H1 (cell line): ENCODE data around the gene UBXN11. TPM values are rescaled to one million over a fixed set of nuclear protein-coding genes. Genes with fewer than 3 reads are reported as not detected.

Experiments
- KDM4A ChIP-seq: IDR thresholded peaks from one replicate; pipeline ENCODE4 v1.7.1; 2012; ENCODE audit warnings: low read depth, mild to moderate bottlenecking, moderate library complexity, low read length, inconsistent platforms; ENCODE audit not compliant: severe bottlenecking
- POU5F1 ChIP-seq: IDR thresholded peaks from 2 replicates; pipeline ENCODE4 v1.6.1; 2011; ENCODE audit warnings: low read depth, mild to moderate bottlenecking, low read length, moderate library complexity
- RXRA ChIP-seq: IDR thresholded peaks from 2 replicates; pipeline ENCODE4 v1.6.1; 2011; ENCODE audit warnings: low read depth, mild to moderate bottlenecking, low read length, moderate library complexity; ENCODE audit not compliant: insufficient read depth
- polyA plus RNA-seq, 7 experiments: library from polyadenylated mRNA; depleted of rRNA in 3 of 7; stranded (reverse) in 5 of 7; unstranded in 2 of 7; fragments of >200 nt in 5 of 7; fragments of 200-250 nt in 2 of 7; gene quantifications; 1 replicate in 5 of 7; 2 replicates in 1 of 7; 4 replicates in 1 of 7; pipeline versions ENCODE4 v1.2.1 to v1.2.3, GENCODE V29; 2011 to 2013; ENCODE audit warnings: missing spikeins in 2 of 7, mixed read lengths in 2 of 7
- total RNA-seq: library from RNA; stranded (reverse); fragmentation: NEBNext Ultra II Directional; extraction: Animal tissue kit (Norgen Biotek cat#: 25700); gene quantifications from 2 replicates; pipeline ENCODE4 v1.2.1, GENCODE V29; 2021
- TF ChIP-seq, protein P1 (sequence below): IDR thresholded peaks from 2 replicates; pipeline ENCODE4 v1.6.1; 2011; ENCODE audit warnings: low read depth, mild to moderate bottlenecking, low read length; ENCODE audit not compliant: insufficient read depth

UBXN11 gene
- total and polyA plus RNA-seq, 2 of the 8 experiments (the other 6 are each of a cell fraction or from before 2014, with no cell fraction given) = 6.3 to 10.4 TPM

DNA sequence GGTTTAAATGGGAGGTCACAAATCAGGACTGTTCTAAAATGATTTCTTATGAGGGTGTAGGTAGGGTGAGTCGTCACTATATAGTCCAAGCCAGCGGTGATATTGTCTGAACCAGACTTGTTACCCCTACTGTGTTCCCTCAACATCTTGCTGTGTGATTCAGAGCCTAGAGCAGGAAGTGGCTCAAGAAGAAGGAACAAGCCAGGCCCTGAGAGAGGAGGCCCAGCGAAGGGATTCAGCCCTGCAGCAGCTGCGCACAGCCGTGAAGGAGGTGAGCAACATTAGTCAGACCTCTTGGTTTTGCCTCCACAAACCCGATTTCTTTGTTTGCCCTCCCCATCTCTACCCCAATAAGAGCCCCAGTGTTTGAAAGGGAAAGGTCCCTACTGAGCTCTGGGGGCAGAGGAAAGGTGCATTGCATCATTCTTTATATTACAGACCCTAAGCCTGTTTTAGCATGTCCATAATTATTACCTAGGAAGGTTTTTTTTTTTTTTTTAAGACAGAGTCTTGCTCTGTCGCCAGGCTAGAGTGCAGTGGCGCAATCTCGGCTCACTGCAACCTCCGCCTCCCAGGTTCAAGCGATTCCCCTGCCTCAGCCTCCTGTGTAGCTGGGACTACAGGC is 31.5 kb downstream of the UBXN11 start (continued):
- TF ChIP-seq KDM4A = no peak
- TF ChIP-seq, protein P1, sequence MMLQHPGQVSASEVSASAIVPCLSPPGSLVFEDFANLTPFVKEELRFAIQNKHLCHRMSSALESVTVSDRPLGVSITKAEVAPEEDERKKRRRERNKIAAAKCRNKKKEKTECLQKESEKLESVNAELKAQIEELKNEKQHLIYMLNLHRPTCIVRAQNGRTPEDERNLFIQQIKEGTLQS = no peak
- TF ChIP-seq RXRA = no peak
- TF ChIP-seq POU5F1 = no peak
